ENCODE data around the gene AGBL4.

Gene AGBL4

GRCh38 chr1:48940962-48941732 lies 1082.6 kb downstream of the AGBL4 start:
- DNase-seq (ENCODE audit: low spot score): no peak

GRCh38 chr1:48940354-48940753 lies 1083.4 kb downstream of the AGBL4 start:
- DNase-seq (ENCODE audit: low spot score): no peak

- no peak for DNase-seq (ENCODE audit: low spot score)
Observed at GRCh38 chr1:48939828-48940227, 1083.9 kb downstream of the AGBL4 start.

- DNase-seq (ENCODE audit: low spot score): no peak
Observed at GRCh38 chr1:48939042-48939441, 1084.7 kb downstream of the AGBL4 start.

- DNase-seq (ENCODE audit: low spot score): no peak
Observed at GRCh38 chr1:48937732-48938131, 1086.0 kb downstream of the AGBL4 start.

GRCh38 chr1:48936436-48936835 lies 1087.3 kb downstream of the AGBL4 start:
- DNase-seq (ENCODE audit: low spot score): no peak

GRCh38 chr1:48932366-48932765 lies 1091.4 kb downstream of the AGBL4 start:
- DNase-seq (ENCODE audit: low spot score): no peak

- no peak for DNase-seq (ENCODE audit: low spot score)
Observed at GRCh38 chr1:48931506-48932192, 1092.1 kb downstream of the AGBL4 start.

GRCh38 chr1:48930011-48930410 lies 1093.7 kb downstream of the AGBL4 start:
- DNase-seq (ENCODE audit: low spot score): no peak

GRCh38 chr1:48924099-48924498 lies 1099.7 kb downstream of the AGBL4 start:
- DNase-seq (ENCODE audit: low spot score): no peak

- DNase-seq (ENCODE audit: low spot score): no peak
Observed at GRCh38 chr1:48923116-48923515, 1100.6 kb downstream of the AGBL4 start.

- DNase-seq (ENCODE audit: low spot score): peak; percentile 3
Observed at GRCh38 chr1:48920851-48921250, 1102.9 kb downstream of the AGBL4 start.

GRCh38 chr1:48917901-48918603 lies 1105.7 kb downstream of the AGBL4 start:
- no peak for DNase-seq (ENCODE audit: low spot score)

GRCh38 chr1:48917070-48917454 lies 1106.7 kb downstream of the AGBL4 start:
- no peak for DNase-seq (ENCODE audit: low spot score)

- peak; percentile 13 for DNase-seq (ENCODE audit: low spot score)
Observed at GRCh38 chr1:48916130-48917069, 1107.4 kb downstream of the AGBL4 start.

- no peak for DNase-seq (ENCODE audit: low spot score)
Observed at GRCh38 chr1:48908606-48909005, 1115.1 kb downstream of the AGBL4 start.

- DNase-seq (ENCODE audit: low spot score): no peak
Observed at GRCh38 chr1:48906729-48907128, 1117.0 kb downstream of the AGBL4 start.

GRCh38 chr1:48906164-48906563 lies 1117.6 kb downstream of the AGBL4 start:
- no peak for DNase-seq (ENCODE audit: low spot score)

GRCh38 chr1:48903291-48903690 lies 1120.5 kb downstream of the AGBL4 start:
- DNase-seq (ENCODE audit: low spot score): no peak

GRCh38 chr1:48898894-48899293 lies 1124.9 kb downstream of the AGBL4 start:
- no peak for DNase-seq (ENCODE audit: low spot score)

GRCh38 chr1:48889615-48890014 lies 1134.1 kb downstream of the AGBL4 start:
- no peak for DNase-seq (ENCODE audit: low spot score)

- DNase-seq (ENCODE audit: low spot score): no peak
Observed at GRCh38 chr1:48889082-48889481, 1134.7 kb downstream of the AGBL4 start.
